Activated CD4-positive, alpha-beta memory T cell treated with anti-CD3 and anti-CD28 coated beads for 36 hours (primary cell): ENCODE results near the gene AP1B1. TPM values are rescaled to one million over a fixed set of nuclear protein-coding genes. Genes with fewer than 3 reads are reported as not detected.
"Not testable (repeated sequence)": the region's sequence is repeated elsewhere in the genome, so short reads cannot be mapped to it uniquely, and the experiment has no call there.

ENCODE experiments used
- CTCF ChIA-PET: fragments of 350-600 bp; sonication (Branson Sonifier 250); formaldehyde crosslinking; loops from one replicate; lab custom pipeline; 2021; ENCODE audit warnings: antibody characterized with exemption, inconsistent platforms; lab: Charles Lee
- POLR2A ChIA-PET: fragments of 350-600 bp; sonication (Branson Sonifier 250); formaldehyde crosslinking; loops from one replicate; lab custom pipeline; 2021; ENCODE audit warnings: antibody characterized with exemption; lab: Charles Lee
- DNase-seq: peaks from one replicate; pipeline ENCODE4 v3.0.0-alpha.2; 2020
- H3K27ac Mint-ChIP-seq: one replicate; pipeline ENCODE4 v1.8.0; 2021; ENCODE audit warnings: mixed read lengths
- H3K27me3 Mint-ChIP-seq: one replicate; pipeline ENCODE4 v1.8.0; 2021; ENCODE audit warnings: mixed read lengths
- H3K36me3 Mint-ChIP-seq: one replicate; pipeline ENCODE4 v1.8.0; 2021; ENCODE audit warnings: mixed read lengths
- H3K4me1 Mint-ChIP-seq: one replicate; pipeline ENCODE4 v1.8.0; 2021; ENCODE audit warnings: low read depth, mixed read lengths
- H3K4me3 Mint-ChIP-seq: one replicate; pipeline ENCODE4 v1.8.0; 2021; ENCODE audit warnings: mild to moderate bottlenecking, mixed read lengths
- H3K9me3 Mint-ChIP-seq: one replicate; pipeline ENCODE4 v1.8.0; 2021; ENCODE audit warnings: mixed read lengths
- intact Hi-C: fragments of 100-400 bp; cut with micrococcal nuclease; formaldehyde crosslinking; loops from one replicate; pipeline ENCODE4 v1.15.1; 2023
- total RNA-seq, 2 experiments: library from RNA; stranded (reverse); gene quantifications; one replicate each; pipeline ENCODE4 v1.2.3, GENCODE V29; 2021

AP1B1 gene
- total RNA-seq, 2 experiments from 2014 or later = 59.9 to 65.2 TPM

- H3K27ac Mint-ChIP-seq = no peak overlapping the region
- CTCF ChIA-PET = no interaction called here
- H3K9me3 Mint-ChIP-seq = no peaks in the 10 kb centered on the region
- H3K4me1 Mint-ChIP-seq = peaks cover 8% of the 10 kb centered on the region
- intact Hi-C loops = no loop called here
- peaks cover 17% of the 10 kb centered on the region for H3K36me3 Mint-ChIP-seq
- POLR2A ChIA-PET = no interaction called here
- no peak overlapping the region for H3K4me3 Mint-ChIP-seq
- no peak for DNase-seq
- H3K27me3 Mint-ChIP-seq = no peaks in the 10 kb centered on the region
Measured at GRCh38 chr22:29369460-29369859, 18.9 kb downstream of the AP1B1 start.

- ChIA-PET CTCF (no interaction called here), POLR2A (no interaction called here)
- H3K4me1 Mint-ChIP-seq = no peaks in the 10 kb centered on the region
- H3K27me3 Mint-ChIP-seq = no peaks in the 10 kb centered on the region
- intact Hi-C loops = no loop called here
- H3K27ac Mint-ChIP-seq = no peak overlapping the region
- no peak overlapping the region for H3K4me3 Mint-ChIP-seq
- no peaks in the 10 kb centered on the region for H3K9me3 Mint-ChIP-seq
- DNase-seq = no peak
- H3K36me3 Mint-ChIP-seq = peaks cover 32% of the 10 kb centered on the region
Measured at GRCh38 chr22:29359469-29359868, 28.9 kb downstream of the AP1B1 start.

- intact Hi-C loops = not testable (repeated sequence)
Measured at GRCh38 chr22:29357193-29357890, 31.0 kb downstream of the AP1B1 start.

GRCh38 chr22:29353860-29354259 is 34.5 kb downstream of the AP1B1 start:
- Mint-ChIP-seq H3K4me1 (no peaks in the 10 kb centered on the region), H3K27ac (no peak overlapping the region), H3K4me3 (no peak overlapping the region), H3K9me3 (no peaks in the 10 kb centered on the region), H3K36me3 (peaks cover 45% of the 10 kb centered on the region), H3K27me3 (no peaks in the 10 kb centered on the region)
- CTCF ChIA-PET = no interaction called here
- DNase-seq = no peak
- POLR2A ChIA-PET = no interaction called here
- intact Hi-C loops = no loop called here

More at GRCh38 chr22:29357193-29357890, 31.0 kb downstream of the AP1B1 start:
- not testable (repeated sequence) for DNase-seq, H3K27me3 Mint-ChIP-seq, H3K4me1 Mint-ChIP-seq, H3K9me3 Mint-ChIP-seq, H3K4me3 Mint-ChIP-seq, H3K27ac Mint-ChIP-seq
- POLR2A ChIA-PET = interaction anchor here (1.1 kb wide), 1 partner anchor 19 kb away, joined by 5 read pairs; no protein-coding TSS in a partner anchor
- H3K36me3 Mint-ChIP-seq = peaks cover 44% of the 10 kb centered on the region
- CTCF ChIA-PET = interaction anchor here (0.8 kb wide), 1 partner anchor 82 kb away, joined by 3 read pairs; no protein-coding TSS in a partner anchor

GRCh38 chr22:29353286-29353685 is 35.1 kb downstream of the AP1B1 start:
- intact Hi-C loops = no loop called here
- no peaks in the 10 kb centered on the region for H3K9me3 Mint-ChIP-seq
- DNase-seq = no peak
- no peaks in the 10 kb centered on the region for H3K27me3 Mint-ChIP-seq
- no peak overlapping the region for H3K27ac Mint-ChIP-seq
- H3K4me1 Mint-ChIP-seq = no peaks in the 10 kb centered on the region
- peaks cover 47% of the 10 kb centered on the region for H3K36me3 Mint-ChIP-seq
- H3K4me3 Mint-ChIP-seq = no peak overlapping the region
- POLR2A ChIA-PET = no interaction called here
- CTCF ChIA-PET = no interaction called here

- no peak overlapping the region for H3K4me3 Mint-ChIP-seq
- ChIA-PET CTCF (no interaction called here), POLR2A (no interaction called here)
- H3K9me3 Mint-ChIP-seq = no peaks in the 10 kb centered on the region
- peaks cover 47% of the 10 kb centered on the region for H3K36me3 Mint-ChIP-seq
- no peaks in the 10 kb centered on the region for H3K27me3 Mint-ChIP-seq
- DNase-seq = no peak
- no peaks in the 10 kb centered on the region for H3K4me1 Mint-ChIP-seq
- intact Hi-C loops = no loop called here
- no peak overlapping the region for H3K27ac Mint-ChIP-seq
Measured at GRCh38 chr22:29352778-29353177, 35.6 kb downstream of the AP1B1 start.

GRCh38 chr22:29351891-29352290 is 36.5 kb downstream of the AP1B1 start:
- DNase-seq = no peak
- Mint-ChIP-seq H3K27me3 (no peaks in the 10 kb centered on the region), H3K9me3 (no peaks in the 10 kb centered on the region), H3K27ac (no peak overlapping the region), H3K36me3 (peaks cover 53% of the 10 kb centered on the region), H3K4me1 (no peaks in the 10 kb centered on the region), H3K4me3 (no peak overlapping the region)
- intact Hi-C loops = no loop called here
- ChIA-PET CTCF (no interaction called here), POLR2A (no interaction called here)

- ChIA-PET CTCF (no interaction called here), POLR2A (no interaction called here)
- Mint-ChIP-seq H3K36me3 (peaks cover 61% of the 10 kb centered on the region), H3K27me3 (no peaks in the 10 kb centered on the region), H3K4me3 (no peak overlapping the region), H3K27ac (no peak overlapping the region), H3K9me3 (no peaks in the 10 kb centered on the region), H3K4me1 (no peaks in the 10 kb centered on the region)
- no peak for DNase-seq
- intact Hi-C loops = no loop called here
Measured at GRCh38 chr22:29351042-29351441, 37.3 kb downstream of the AP1B1 start.

- Mint-ChIP-seq H3K27me3 (no peaks in the 10 kb centered on the region), H3K9me3 (no peaks in the 10 kb centered on the region), H3K4me3 (no peak overlapping the region), H3K4me1 (no peaks in the 10 kb centered on the region), H3K36me3 (peaks cover 56% of the 10 kb centered on the region), H3K27ac (no peak overlapping the region)
- POLR2A ChIA-PET = no interaction called here
- no peak for DNase-seq
- intact Hi-C loops = no loop called here
- CTCF ChIA-PET = no interaction called here
Measured at GRCh38 chr22:29348956-29349355, 39.4 kb downstream of the AP1B1 start.

GRCh38 chr22:29348041-29348440 is 40.3 kb downstream of the AP1B1 start:
- H3K4me1 Mint-ChIP-seq = no peaks in the 10 kb centered on the region
- ChIA-PET POLR2A (no interaction called here), CTCF (no interaction called here)
- no peak overlapping the region for H3K27ac Mint-ChIP-seq
- intact Hi-C loops = no loop called here
- no peak overlapping the region for H3K4me3 Mint-ChIP-seq
- no peaks in the 10 kb centered on the region for H3K27me3 Mint-ChIP-seq
- H3K9me3 Mint-ChIP-seq = no peaks in the 10 kb centered on the region
- no peak for DNase-seq
- peaks cover 54% of the 10 kb centered on the region for H3K36me3 Mint-ChIP-seq

- H3K27ac Mint-ChIP-seq = no peak overlapping the region
- H3K9me3 Mint-ChIP-seq = no peaks in the 10 kb centered on the region
- H3K4me3 Mint-ChIP-seq = no peak overlapping the region
- CTCF ChIA-PET = no interaction called here
- no peaks in the 10 kb centered on the region for H3K4me1 Mint-ChIP-seq
- POLR2A ChIA-PET = no interaction called here
- peaks cover 51% of the 10 kb centered on the region for H3K36me3 Mint-ChIP-seq
- no peaks in the 10 kb centered on the region for H3K27me3 Mint-ChIP-seq
- intact Hi-C loops = no loop called here
- no peak for DNase-seq
Measured at GRCh38 chr22:29346659-29347058, 41.7 kb downstream of the AP1B1 start.

- no peaks in the 10 kb centered on the region for H3K9me3 Mint-ChIP-seq
- H3K36me3 Mint-ChIP-seq = peaks cover 45% of the 10 kb centered on the region
- no peaks in the 10 kb centered on the region for H3K27me3 Mint-ChIP-seq
- no peak overlapping the region for H3K27ac Mint-ChIP-seq
- H3K4me1 Mint-ChIP-seq = no peaks in the 10 kb centered on the region
- DNase-seq = no peak
- intact Hi-C loops = no loop called here
- POLR2A ChIA-PET = no interaction called here
- CTCF ChIA-PET = no interaction called here
- H3K4me3 Mint-ChIP-seq = no peak overlapping the region
Measured at GRCh38 chr22:29345932-29346331, 42.4 kb downstream of the AP1B1 start.

- DNase-seq, H3K4me1 Mint-ChIP-seq, H3K4me3 Mint-ChIP-seq, H3K9me3 Mint-ChIP-seq, intact Hi-C loops, POLR2A ChIA-PET, H3K27ac Mint-ChIP-seq, CTCF ChIA-PET, H3K27me3 Mint-ChIP-seq: not testable (repeated sequence)
- peaks cover 42% of the 10 kb centered on the region for H3K36me3 Mint-ChIP-seq
Measured at GRCh38 chr22:29344889-29345288, 43.5 kb downstream of the AP1B1 start.
